GM23338 (cell line): ENCODE measurements around the gene FAM13A. TPM values are rescaled to one million over a fixed set of nuclear protein-coding genes. Genes with fewer than 3 reads are reported as not detected.

ENCODE experiments used
- ATAC-seq: fragments of 200-7000 bp; cut with Tn5 transposase; 3 replicates; pipeline ENCODE4 v1.9.1; 2020
- DNase-seq: peaks from one replicate; pipeline ENCODE4 v3.0.0-alpha.2; 2015; ENCODE audit warnings: low spot score
- H2AFZ ChIP-seq: fragments of 200-600 bp; sonication (generic); 2 replicates; pipeline ENCODE4 v1.8.0; 2016; ENCODE audit warnings: antibody characterized with exemption, mild to moderate bottlenecking, moderate library complexity
- H3F3A ChIP-seq: fragments of 200-600 bp; sonication (generic); replicated peaks from 2 replicates; pipeline ENCODE4 v1.8.0; 2017; ENCODE audit warnings: antibody characterized with exemption, mixed run types, low read depth
- H3K27ac ChIP-seq: fragments of 200-600 bp; sonication (generic); 2 replicates; pipeline ENCODE4 v1.6.1; 2016; ENCODE audit warnings: low read depth
- H3K27me3 ChIP-seq: fragments of 200-600 bp; sonication (generic); 2 replicates; pipeline ENCODE4 v1.8.0; 2016; ENCODE audit warnings: mild to moderate bottlenecking, mixed run types, moderate library complexity; ENCODE audit not compliant: insufficient read depth
- H3K36me3 ChIP-seq: fragments of 200-600 bp; sonication (generic); 2 replicates; pipeline ENCODE4 v1.8.0; 2016; ENCODE audit warnings: mild to moderate bottlenecking; ENCODE audit not compliant: insufficient read depth
- H3K4me1 ChIP-seq: fragments of 200-600 bp; sonication (generic); 2 replicates; pipeline ENCODE4 v1.8.0; 2016; ENCODE audit warnings: mild to moderate bottlenecking, moderate library complexity; ENCODE audit not compliant: insufficient read depth
- H3K4me2 ChIP-seq: fragments of 200-600 bp; sonication (generic); 2 replicates; pipeline ENCODE4 v1.7.1; 2017; ENCODE audit warnings: mixed run types
- H3K4me3 ChIP-seq: fragments of 200-600 bp; sonication (generic); 2 replicates; pipeline ENCODE4 v1.6.1; 2016; ENCODE audit warnings: mixed run types
- H3K79me2 ChIP-seq: fragments of 200-600 bp; sonication (generic); replicated peaks from 2 replicates; pipeline ENCODE4 v1.8.0; 2017; ENCODE audit warnings: mild to moderate bottlenecking; ENCODE audit not compliant: insufficient read depth
- H3K9me2 ChIP-seq: fragments of 200-600 bp; sonication (generic); 2 replicates; pipeline ENCODE4 v1.8.0; 2017; ENCODE audit not compliant: insufficient read depth
- H4K20me1 ChIP-seq: fragments of 200-600 bp; sonication (generic); replicated peaks from 2 replicates; pipeline ENCODE4 v1.8.0; 2017; ENCODE audit warnings: mild to moderate bottlenecking; ENCODE audit not compliant: insufficient read depth
- H3K27ac Mint-ChIP-seq: 2 replicates; pipeline ENCODE4 v1.8.0; 2020; ENCODE audit warnings: inconsistent platforms, mild to moderate bottlenecking, moderate library complexity, mixed read lengths
- H3K27me3 Mint-ChIP-seq: 3 replicates; pipeline ENCODE4 v1.8.0; 2022; ENCODE audit warnings: low read depth, mild to moderate bottlenecking, moderate library complexity, mixed read lengths, inconsistent platforms; ENCODE audit not compliant: insufficient read depth, poor library complexity
- H3K36me3 Mint-ChIP-seq: 3 replicates; pipeline ENCODE4 v1.8.0; 2021; ENCODE audit warnings: low read depth, mild to moderate bottlenecking, inconsistent platforms, moderate library complexity, mixed read lengths
- H3K4me1 Mint-ChIP-seq: 3 replicates; pipeline ENCODE4 v1.8.0; 2020; ENCODE audit warnings: mild to moderate bottlenecking, inconsistent platforms, mixed read lengths
- H3K4me3 Mint-ChIP-seq: 3 replicates; pipeline ENCODE4 v1.8.0; 2021; ENCODE audit warnings: moderate library complexity, mild to moderate bottlenecking, inconsistent platforms, mixed read lengths
- H3K9me3 Mint-ChIP-seq: 3 replicates; pipeline ENCODE4 v1.8.0; 2020; ENCODE audit warnings: moderate library complexity, mild to moderate bottlenecking, inconsistent platforms, mixed read lengths
- EZH2 ChIP-seq: fragments of 200-600 bp; sonication (generic); IDR thresholded peaks from one replicate; pipeline ENCODE4 v1.8.0; 2017; ENCODE audit warnings: antibody characterized with exemption, mild to moderate bottlenecking, low read depth; ENCODE audit not compliant: unreplicated experiment
- EZH2phosphoT487 ChIP-seq: fragments of 200-600 bp; sonication (generic); IDR thresholded peaks from one replicate; pipeline ENCODE4 v1.8.1; 2018; ENCODE audit warnings: antibody characterized with exemption; ENCODE audit not compliant: unreplicated experiment
- JUNB ChIP-seq: IDR thresholded peaks from one replicate; pipeline ENCODE4 v1.6.1; 2016; ENCODE audit warnings: antibody characterized with exemption; ENCODE audit not compliant: unreplicated experiment
- POLR2AphosphoS5 ChIP-seq: IDR thresholded peaks from 2 replicates; pipeline ENCODE4 v1.6.1; 2016; ENCODE audit warnings: antibody characterized with exemption, low read depth
- REST ChIP-seq: IDR thresholded peaks from one replicate; pipeline ENCODE4 v1.6.1; 2018; ENCODE audit warnings: antibody characterized with exemption; ENCODE audit not compliant: unreplicated experiment
- ZNF462 ChIP-seq: fragments of 250-450 bp; sonication (Bioruptor Pico); IDR thresholded peaks from 2 replicates; pipeline ENCODE4 v1.5.0; 2020; ENCODE audit warnings: mild to moderate bottlenecking, moderate library complexity
- polyA plus RNA-seq: library from polyadenylated mRNA; unstranded; fragments of >200 nt; fragmentation: Nextera tagmentation; extraction: Ambion mirVana; gene quantifications from 2 replicates; pipeline ENCODE4 v1.2.1, GENCODE V29; 2016
- total RNA-seq: library from RNA; depleted of rRNA; stranded (reverse); fragments of >200 nt; shearing (Covaris generic); gene quantifications from 2 replicates; pipeline ENCODE4 v1.2.3, GENCODE V29; 2014

FAM13A gene
- total and polyA plus RNA-seq, 2 experiments from 2014 or later, result 13.9 to 28.4 TPM

GRCh38 chr4:89099471-89099870, 42.5 kb upstream of the FAM13A start (continued):
- TF ChIP-seq EZH2phosphoT487, result no peak
- TF ChIP-seq ZNF462 (CRISPR knock-in tag), result no peak
- TF ChIP-seq JUNB, result no peak
- TF ChIP-seq POLR2AphosphoS5, result no peak

- H3K79me2 ChIP-seq, result no peaks in the 10 kb centered on the region
- no peaks in the 10 kb centered on the region for H3K27me3 Mint-ChIP-seq
- H3K27ac ChIP-seq, result no peak overlapping the region
- H3K4me3 ChIP-seq, result no peak overlapping the region
- no peaks in the 10 kb centered on the region for H4K20me1 ChIP-seq
- H3K27ac Mint-ChIP-seq, result no peak overlapping the region
- ATAC-seq (no peak), DNase-seq (no peak)
- no peaks in the 10 kb centered on the region for H3K27me3 ChIP-seq
- H3K4me2 ChIP-seq, result no peak overlapping the region
- H3K36me3 Mint-ChIP-seq, result 0 out of 3 replicates have a peak, but pooled peaks cover 2% of the 10 kb centered on the region
- no peaks in the 10 kb centered on the region for H3K4me1 Mint-ChIP-seq
- no peak overlapping the region for H2AFZ ChIP-seq
- no peak overlapping the region for H3K4me3 Mint-ChIP-seq
- no peaks in the 10 kb centered on the region for H3F3A ChIP-seq
- H3K36me3 ChIP-seq, result no peaks in the 10 kb centered on the region
- H3K9me2 ChIP-seq, result no peaks in the 10 kb centered on the region
- no peaks in the 10 kb centered on the region for H3K4me1 ChIP-seq
- peaks cover 7% of the 10 kb centered on the region; the same call in 2 of the 3 replicates for H3K9me3 Mint-ChIP-seq
- TF ChIP-seq ZNF462 (CRISPR knock-in tag), result no peak
- no peak for TF ChIP-seq EZH2
- TF ChIP-seq REST, result no peak
- TF ChIP-seq EZH2phosphoT487, result no peak
Observed at GRCh38 chr4:89099034-89099433, 42.0 kb upstream of the FAM13A start.
